OCI-LY1 (cell line): Measurements from ENCODE around the gene PXN.

Source experiments
- H2AFZ ChIP-seq: fragments of 200-600 bp; sonication (generic), shearing (Covaris generic); 2 replicates; pipeline ENCODE4 v1.6.0; 2014; ENCODE audit warnings: antibody characterized with exemption, mild to moderate bottlenecking, low read length
- H3F3A ChIP-seq: fragments of 200-600 bp; sonication (generic), shearing (Covaris generic); 2 replicates; pipeline ENCODE4 v1.6.0; 2014; ENCODE audit warnings: mild to moderate bottlenecking, antibody characterized with exemption, low read length, moderate library complexity; ENCODE audit not compliant: insufficient read depth
- H3K27ac ChIP-seq: fragments of 200-600 bp; sonication (generic); 2 replicates; pipeline ENCODE4 v1.5.1; 2014; ENCODE audit warnings: low read length, mixed run types, mild to moderate bottlenecking, low read depth; ENCODE audit not compliant: poor library complexity, severe bottlenecking
- H3K27me3 ChIP-seq: fragments of 200-600 bp; sonication (generic); 2 replicates; pipeline ENCODE4 v1.6.0; 2014; ENCODE audit warnings: antibody characterized with exemption, mild to moderate bottlenecking, low read length, moderate library complexity; ENCODE audit not compliant: insufficient read depth
- H3K36me3 ChIP-seq: fragments of 200-600 bp; sonication (generic); 2 replicates; pipeline ENCODE4 v1.6.1; 2014; ENCODE audit warnings: mild to moderate bottlenecking, antibody characterized with exemption, low read length, moderate library complexity, mixed read lengths; ENCODE audit not compliant: insufficient read depth
- H3K4me1 ChIP-seq: fragments of 200-600 bp; sonication (generic); 2 replicates; pipeline ENCODE4 v1.5.1; 2014; ENCODE audit warnings: mild to moderate bottlenecking, low read length, moderate library complexity; ENCODE audit not compliant: insufficient read depth, severe bottlenecking
- H3K4me2 ChIP-seq: fragments of 200-600 bp; sonication (generic), shearing (Covaris generic); 2 replicates; pipeline ENCODE4 v1.6.1; 2014; ENCODE audit warnings: low read length
- H3K4me3 ChIP-seq: fragments of 200-600 bp; sonication (generic); 2 replicates; pipeline ENCODE4 v1.5.1; 2014; ENCODE audit warnings: low read length, low read depth, mild to moderate bottlenecking, mixed read lengths; ENCODE audit not compliant: poor library complexity, severe bottlenecking
- H3K79me2 ChIP-seq: fragments of 200-600 bp; shearing (Covaris generic); 2 replicates; pipeline ENCODE4 v1.6.1; 2016; ENCODE audit warnings: mixed run types, low read length, mixed read lengths; ENCODE audit not compliant: insufficient read depth
- H3K9ac ChIP-seq: fragments of 200-600 bp; sonication (generic), shearing (Covaris generic); 2 replicates; pipeline ENCODE4 v1.6.1; 2014; ENCODE audit warnings: mild to moderate bottlenecking, low read length, mixed read lengths
- H3K9me2 ChIP-seq: fragments of 200-600 bp; sonication (generic), shearing (Covaris generic); 2 replicates; pipeline ENCODE4 v1.6.1; 2014; ENCODE audit warnings: low read depth, mild to moderate bottlenecking, low read length, mixed read lengths
- H3K9me3 ChIP-seq: fragments of 200-600 bp; shearing (Covaris generic); 2 replicates; pipeline ENCODE4 v1.6.1; 2014; ENCODE audit warnings: low read length, mixed read lengths
- H4K20me1 ChIP-seq: fragments of 200-600 bp; sonication (generic), shearing (Covaris generic); 2 replicates; pipeline ENCODE4 v1.6.0; 2016; ENCODE audit warnings: mild to moderate bottlenecking, low read length; ENCODE audit not compliant: insufficient read depth
- EZH2 ChIP-seq: fragments of 200-600 bp; sonication (generic), shearing (Covaris generic); IDR thresholded peaks from 2 replicates; pipeline ENCODE4 v1.8.0; 2017; ENCODE audit warnings: borderline replicate concordance, mixed run types, mild to moderate bottlenecking, antibody characterized with exemption, low read length, moderate library complexity, mixed read lengths
- TF ChIP-seq, protein P1 (sequence below): fragments of 200-600 bp; sonication (generic), shearing (Covaris generic); IDR thresholded peaks from 2 replicates; pipeline ENCODE4 v1.5.1; 2017; ENCODE audit warnings: mild to moderate bottlenecking, antibody characterized with exemption, low read length, moderate library complexity, mixed read lengths

PXN gene

DNA sequence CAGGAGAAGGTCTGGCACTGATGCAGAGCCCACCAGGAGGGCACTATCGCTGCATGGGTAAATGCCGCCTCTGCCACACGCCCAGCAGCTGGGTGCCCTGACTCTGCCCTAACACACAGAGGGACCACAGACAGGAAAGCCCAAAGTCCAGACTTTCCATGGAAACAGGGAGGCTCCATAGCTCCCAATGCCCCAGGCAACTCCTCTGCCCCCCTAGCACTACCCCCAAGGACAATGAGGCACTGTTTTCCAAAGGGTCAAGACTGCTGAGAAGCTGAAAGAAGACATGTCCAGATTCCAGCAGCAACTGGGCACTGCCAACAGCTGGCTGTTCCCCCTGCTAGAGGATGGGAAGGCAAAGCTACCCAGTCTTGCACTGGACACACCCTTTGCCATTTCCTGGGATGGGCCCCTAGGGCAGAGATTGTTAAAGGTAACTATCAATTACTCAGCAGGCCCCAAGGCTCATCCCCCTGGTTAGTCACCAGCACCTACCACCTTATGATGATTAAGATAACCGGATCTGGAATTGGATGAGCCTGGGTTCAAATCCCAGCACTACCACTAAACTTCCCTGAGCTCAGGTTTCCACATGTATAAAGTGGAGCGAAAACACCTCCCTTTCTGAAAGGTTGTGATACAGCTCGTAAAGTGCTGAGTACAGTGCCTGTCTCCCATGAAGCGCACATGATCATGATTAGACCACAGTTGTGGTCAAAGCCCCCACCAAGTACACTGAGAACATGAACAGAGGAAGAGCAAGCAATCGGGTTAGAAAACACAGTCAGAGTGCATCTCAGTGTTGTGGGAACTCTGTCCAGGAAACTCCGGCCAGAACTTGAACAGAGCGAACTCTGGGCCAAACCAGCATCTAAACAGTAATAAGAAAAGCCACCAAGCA, 3.3 kb downstream of the PXN start:
- no peak for TF ChIP-seq EZH2
- TF ChIP-seq, protein P1, sequence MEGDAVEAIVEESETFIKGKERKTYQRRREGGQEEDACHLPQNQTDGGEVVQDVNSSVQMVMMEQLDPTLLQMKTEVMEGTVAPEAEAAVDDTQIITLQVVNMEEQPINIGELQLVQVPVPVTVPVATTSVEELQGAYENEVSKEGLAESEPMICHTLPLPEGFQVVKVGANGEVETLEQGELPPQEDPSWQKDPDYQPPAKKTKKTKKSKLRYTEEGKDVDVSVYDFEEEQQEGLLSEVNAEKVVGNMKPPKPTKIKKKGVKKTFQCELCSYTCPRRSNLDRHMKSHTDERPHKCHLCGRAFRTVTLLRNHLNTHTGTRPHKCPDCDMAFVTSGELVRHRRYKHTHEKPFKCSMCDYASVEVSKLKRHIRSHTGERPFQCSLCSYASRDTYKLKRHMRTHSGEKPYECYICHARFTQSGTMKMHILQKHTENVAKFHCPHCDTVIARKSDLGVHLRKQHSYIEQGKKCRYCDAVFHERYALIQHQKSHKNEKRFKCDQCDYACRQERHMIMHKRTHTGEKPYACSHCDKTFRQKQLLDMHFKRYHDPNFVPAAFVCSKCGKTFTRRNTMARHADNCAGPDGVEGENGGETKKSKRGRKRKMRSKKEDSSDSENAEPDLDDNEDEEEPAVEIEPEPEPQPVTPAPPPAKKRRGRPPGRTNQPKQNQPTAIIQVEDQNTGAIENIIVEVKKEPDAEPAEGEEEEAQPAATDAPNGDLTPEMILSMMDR, result no peak
- peaks cover 9% of the 10 kb centered on the region for H3K4me1 ChIP-seq
- H3K4me2 ChIP-seq, result no peak overlapping the region
- no peaks in the 10 kb centered on the region for H3F3A ChIP-seq
- H3K9me2 ChIP-seq, result no peaks in the 10 kb centered on the region
- H4K20me1 ChIP-seq, result no peaks in the 10 kb centered on the region
- peaks cover 8% of the 10 kb centered on the region; the same call in 1 of the 2 replicates for H3K27me3 ChIP-seq
- H3K79me2 ChIP-seq, result no peaks in the 10 kb centered on the region
- no peak overlapping the region for H3K4me3 ChIP-seq
- no peak overlapping the region for H3K9ac ChIP-seq
- no peak overlapping the region for H2AFZ ChIP-seq
- H3K36me3 ChIP-seq, result no peaks in the 10 kb centered on the region
- no peak overlapping the region for H3K27ac ChIP-seq
- no peaks in the 10 kb centered on the region for H3K9me3 ChIP-seq

DNA sequence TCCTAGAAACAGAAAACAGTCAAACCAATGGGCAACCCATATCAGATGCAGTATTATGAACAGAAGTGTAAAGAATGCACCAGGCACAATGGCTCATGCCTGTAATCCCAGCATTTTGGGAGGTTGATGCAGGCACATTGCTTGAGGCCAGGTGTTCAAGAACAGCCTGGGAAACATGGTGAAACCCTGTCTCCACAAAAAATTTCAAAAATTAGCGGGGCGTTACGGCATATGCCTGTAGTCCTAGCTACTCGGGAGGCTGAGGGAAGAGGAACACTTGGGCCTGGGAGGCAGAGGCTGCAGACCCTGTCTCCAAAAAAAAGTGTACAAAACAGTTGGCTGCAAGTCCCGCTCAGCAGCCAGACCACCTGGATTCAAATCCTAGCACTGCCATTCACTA, 4.9 kb downstream of the PXN start:
- H3K4me2 ChIP-seq, result no peak overlapping the region
- no peaks in the 10 kb centered on the region for H3K36me3 ChIP-seq
- peaks cover 4% of the 10 kb centered on the region; the same call in 1 of the 2 replicates for H3K27me3 ChIP-seq
- no peaks in the 10 kb centered on the region for H3K9me2 ChIP-seq
- H4K20me1 ChIP-seq, result no peaks in the 10 kb centered on the region
- H3K9ac ChIP-seq, result no peak overlapping the region
- H3K4me3 ChIP-seq, result no peak overlapping the region
- H3K79me2 ChIP-seq, result no peaks in the 10 kb centered on the region
- no peaks in the 10 kb centered on the region for H3F3A ChIP-seq
- H2AFZ ChIP-seq, result no peak overlapping the region
- H3K27ac ChIP-seq, result no peak overlapping the region
- H3K4me1 ChIP-seq, result peaks cover 9% of the 10 kb centered on the region
- no peak for TF ChIP-seq EZH2
- TF ChIP-seq, protein P1, result no peak
- no peaks in the 10 kb centered on the region for H3K9me3 ChIP-seq

- Histone ChIP-seq H3K9me3 (no peaks in the 10 kb centered on the region), H2AFZ (no peak overlapping the region), H3F3A (no peaks in the 10 kb centered on the region), H3K27me3 (peaks cover 4% of the 10 kb centered on the region; the same call in 1 of the 2 replicates), H4K20me1 (no peaks in the 10 kb centered on the region), H3K36me3 (no peaks in the 10 kb centered on the region), H3K9me2 (no peaks in the 10 kb centered on the region), H3K4me1 (peaks cover 1% of the 10 kb centered on the region), H3K9ac (no peak overlapping the region), H3K79me2 (no peaks in the 10 kb centered on the region), H3K4me2 (no peak overlapping the region), H3K27ac (no peak overlapping the region), H3K4me3 (no peak overlapping the region)
- TF ChIP-seq, protein P1, result no peak
- no peak for TF ChIP-seq EZH2
Measured at GRCh38 chr12:120259418-120260202, 5.9 kb downstream of the PXN start.
